ENCODE measurements around the gene MAN1A2.
"Not testable (repeated sequence)": the region's sequence is repeated elsewhere in the genome, so short reads cannot be mapped to it uniquely, and the experiment has no call there.

Gene MAN1A2

GRCh38 chr1:117367046-117368025 is at the start of gene MAN1A2:
TSS of gene MAN1A2 (plus strand) at chr1:117367449. CDS start at chr1:117368184, 735 bp downstream.
- peaks cover 3 to 22% of the 10 kb centered on the region in 2 donors for H3K4me1 ChIP-seq (ENCODE audit: control insufficient read depth in 1 of 2, insufficient read depth in 2 of 2, low read length in 2 of 2)

GRCh38 chr1:117318011-117318410 is 49.2 kb upstream of the MAN1A2 start:
- Histone ChIP-seq H3K27me3 (ENCODE audit: low read depth, low read length) (no peaks in the 10 kb centered on the region), H3K27ac (ENCODE audit: low read length) (no peak overlapping the region), H3K4me1 (ENCODE audit: control insufficient read depth in 1 of 2, insufficient read depth in 2 of 2, low read length in 2 of 2) (no peaks in the 10 kb centered on the region), H3K9me3 (ENCODE audit: control insufficient read depth in 1 of 2, low read length in 2 of 2) (no peaks in the 10 kb centered on the region), H3K36me3 (ENCODE audit: control insufficient read depth in 1 of 2, insufficient read depth in 2 of 2, low read length in 2 of 2) (no peaks in the 10 kb centered on the region), H3K4me3 (ENCODE audit: low read depth in 1 of 2, low read length in 2 of 2) (no peak overlapping the region)

More at GRCh38 chr1:117367046-117368025, at the start of gene MAN1A2:
- Histone ChIP-seq H3K9me3 (ENCODE audit: control insufficient read depth in 1 of 2, low read length in 2 of 2) (no peaks in the 10 kb centered on the region), H3K36me3 (ENCODE audit: control insufficient read depth in 1 of 2, insufficient read depth in 2 of 2, low read length in 2 of 2) (no peaks in the 10 kb centered on the region), H3K27me3 (ENCODE audit: low read depth, low read length) (no peaks in the 10 kb centered on the region), H3K27ac (ENCODE audit: low read length) (peak within 1 kb of the TSS; percentile 97), H3K4me3 (ENCODE audit: low read depth in 1 of 2, low read length in 2 of 2) (peak within 1 kb of the TSS; percentile 86 to 97)

- no peaks in the 10 kb centered on the region for H3K36me3 ChIP-seq (ENCODE audit: control insufficient read depth in 1 of 2, insufficient read depth in 2 of 2, low read length in 2 of 2)
- no peaks in the 10 kb centered on the region for H3K9me3 ChIP-seq (ENCODE audit: control insufficient read depth in 1 of 2, low read length in 2 of 2)
These were observed 48.8 kb upstream of the MAN1A2 start for GRCh38 chr1:117318426-117318825.

GRCh38 chr1:117320515-117320914 is 46.7 kb upstream of the MAN1A2 start:
- Histone ChIP-seq H3K4me3 (ENCODE audit: low read depth in 1 of 2, low read length in 2 of 2) (no peak overlapping the region), H3K27me3 (ENCODE audit: low read depth, low read length) (no peaks in the 10 kb centered on the region), H3K27ac (ENCODE audit: low read length) (no peak overlapping the region), H3K36me3 (ENCODE audit: control insufficient read depth in 1 of 2, insufficient read depth in 2 of 2, low read length in 2 of 2) (no peaks in the 10 kb centered on the region), H3K4me1 (ENCODE audit: control insufficient read depth in 1 of 2, insufficient read depth in 2 of 2, low read length in 2 of 2) (no peaks in the 10 kb centered on the region), H3K9me3 (ENCODE audit: control insufficient read depth in 1 of 2, low read length in 2 of 2) (no peaks in the 10 kb centered on the region)

More at GRCh38 chr1:117318426-117318825, 48.8 kb upstream of the MAN1A2 start:
- H3K4me1 ChIP-seq (ENCODE audit: control insufficient read depth in 1 of 2, insufficient read depth in 2 of 2, low read length in 2 of 2) = no peaks in the 10 kb centered on the region
- no peak overlapping the region for H3K27ac ChIP-seq (ENCODE audit: low read length)
- H3K4me3 ChIP-seq (ENCODE audit: low read depth in 1 of 2, low read length in 2 of 2) = no peak overlapping the region
- no peaks in the 10 kb centered on the region for H3K27me3 ChIP-seq (ENCODE audit: low read depth, low read length)

- Histone ChIP-seq H3K27me3 (ENCODE audit: low read depth, low read length) (no peaks in the 10 kb centered on the region), H3K4me3 (ENCODE audit: low read depth in 1 of 2, low read length in 2 of 2) (no peak overlapping the region), H3K4me1 (ENCODE audit: control insufficient read depth in 1 of 2, insufficient read depth in 2 of 2, low read length in 2 of 2) (no peaks in the 10 kb centered on the region), H3K27ac (ENCODE audit: low read length) (no peak overlapping the region), H3K36me3 (ENCODE audit: control insufficient read depth in 1 of 2, insufficient read depth in 2 of 2, low read length in 2 of 2) (no peaks in the 10 kb centered on the region), H3K9me3 (ENCODE audit: control insufficient read depth in 1 of 2, low read length in 2 of 2) (no peaks in the 10 kb centered on the region)
These were observed 45.3 kb upstream of the MAN1A2 start for GRCh38 chr1:117321680-117322609.

GRCh38 chr1:117324357-117324756 is 42.9 kb upstream of the MAN1A2 start:
- H3K4me3 ChIP-seq (ENCODE audit: low read depth in 1 of 2, low read length in 2 of 2) = no peak overlapping the region
- H3K4me1 ChIP-seq (ENCODE audit: control insufficient read depth in 1 of 2, insufficient read depth in 2 of 2, low read length in 2 of 2) = no peaks in the 10 kb centered on the region
- H3K36me3 ChIP-seq (ENCODE audit: control insufficient read depth in 1 of 2, insufficient read depth in 2 of 2, low read length in 2 of 2) = no peaks in the 10 kb centered on the region
- H3K27me3 ChIP-seq (ENCODE audit: low read depth, low read length) = no peaks in the 10 kb centered on the region
- no peaks in the 10 kb centered on the region for H3K9me3 ChIP-seq (ENCODE audit: control insufficient read depth in 1 of 2, low read length in 2 of 2)
- no peak overlapping the region for H3K27ac ChIP-seq (ENCODE audit: low read length)

GRCh38 chr1:117326035-117326434 is 41.2 kb upstream of the MAN1A2 start:
- H3K27ac ChIP-seq (ENCODE audit: low read length) = not testable (repeated sequence)

GRCh38 chr1:117327011-117327410 is 40.2 kb upstream of the MAN1A2 start:
- H3K9me3 ChIP-seq (ENCODE audit: control insufficient read depth in 1 of 2, low read length in 2 of 2) = no peaks in the 10 kb centered on the region
- H3K27ac ChIP-seq (ENCODE audit: low read length) = no peak overlapping the region
- no peak overlapping the region for H3K4me3 ChIP-seq (ENCODE audit: low read depth in 1 of 2, low read length in 2 of 2)
- no peaks in the 10 kb centered on the region for H3K27me3 ChIP-seq (ENCODE audit: low read depth, low read length)
- H3K4me1 ChIP-seq (ENCODE audit: control insufficient read depth in 1 of 2, insufficient read depth in 2 of 2, low read length in 2 of 2) = no peaks in the 10 kb centered on the region
- no peaks in the 10 kb centered on the region for H3K36me3 ChIP-seq (ENCODE audit: control insufficient read depth in 1 of 2, insufficient read depth in 2 of 2, low read length in 2 of 2)

More at GRCh38 chr1:117326035-117326434, 41.2 kb upstream of the MAN1A2 start:
- not testable (repeated sequence) for H3K4me3 ChIP-seq (ENCODE audit: low read depth in 1 of 2, low read length in 2 of 2); H3K9me3 ChIP-seq (ENCODE audit: control insufficient read depth in 1 of 2, low read length in 2 of 2); H3K4me1 ChIP-seq (ENCODE audit: control insufficient read depth in 1 of 2, insufficient read depth in 2 of 2, low read length in 2 of 2); H3K36me3 ChIP-seq (ENCODE audit: control insufficient read depth in 1 of 2, insufficient read depth in 2 of 2, low read length in 2 of 2); H3K27me3 ChIP-seq (ENCODE audit: low read depth, low read length)

GRCh38 chr1:117335376-117336086 is 31.7 kb upstream of the MAN1A2 start:
- H3K27ac ChIP-seq (ENCODE audit: low read length) = no peak overlapping the region

GRCh38 chr1:117336088-117336817 is 31.0 kb upstream of the MAN1A2 start:
- Histone ChIP-seq H3K9me3 (ENCODE audit: control insufficient read depth in 1 of 2, low read length in 2 of 2) (no peaks in the 10 kb centered on the region), H3K27ac (ENCODE audit: low read length) (no peak overlapping the region), H3K4me1 (ENCODE audit: control insufficient read depth in 1 of 2, insufficient read depth in 2 of 2, low read length in 2 of 2) (no peaks in the 10 kb centered on the region)

More at GRCh38 chr1:117335376-117336086, 31.7 kb upstream of the MAN1A2 start:
- no peaks in the 10 kb centered on the region for H3K4me1 ChIP-seq (ENCODE audit: control insufficient read depth in 1 of 2, insufficient read depth in 2 of 2, low read length in 2 of 2)
- no peaks in the 10 kb centered on the region for H3K36me3 ChIP-seq (ENCODE audit: control insufficient read depth in 1 of 2, insufficient read depth in 2 of 2, low read length in 2 of 2)
- H3K27me3 ChIP-seq (ENCODE audit: low read depth, low read length) = no peaks in the 10 kb centered on the region
- H3K4me3 ChIP-seq (ENCODE audit: low read depth in 1 of 2, low read length in 2 of 2) = no peak overlapping the region
- no peaks in the 10 kb centered on the region for H3K9me3 ChIP-seq (ENCODE audit: control insufficient read depth in 1 of 2, low read length in 2 of 2)

More at GRCh38 chr1:117336088-117336817, 31.0 kb upstream of the MAN1A2 start:
- H3K27me3 ChIP-seq (ENCODE audit: low read depth, low read length) = no peaks in the 10 kb centered on the region
- no peak overlapping the region for H3K4me3 ChIP-seq (ENCODE audit: low read depth in 1 of 2, low read length in 2 of 2)
- H3K36me3 ChIP-seq (ENCODE audit: control insufficient read depth in 1 of 2, insufficient read depth in 2 of 2, low read length in 2 of 2) = no peaks in the 10 kb centered on the region
